ENCODE measurements around the gene RXRA. TPM values are rescaled to one million over a fixed set of nuclear protein-coding genes. Genes with fewer than 3 reads are reported as not detected.

The RXRA gene
- total RNA-seq, 1 experiment from 2014 or later: 29.9 TPM

GRCh38 chr9:134361843-134362414 lies 35.7 kb downstream of the RXRA start:
- H3K27me3 Mint-ChIP-seq (ENCODE audit: low read depth): no peaks in the 10 kb centered on the region
- no peaks in the 10 kb centered on the region for H3K27me3 ChIP-seq (ENCODE audit: insufficient read depth, low read length)
- peak overlapping the region in 1 of 3 experiments; percentile 70; a peak in 2 of 7 replicates for H3K27ac Mint-ChIP-seq
- no peaks in the 10 kb centered on the region for H3K4me1 ChIP-seq (ENCODE audit: insufficient read depth, low read length)
- H4K91ac ChIP-seq (ENCODE audit: insufficient read length, low read depth, low read length): no peak overlapping the region
- no peak for DNase-seq
- H3T11ph ChIP-seq (ENCODE audit: low read length): no peak overlapping the region
- no peak overlapping the region for H3K56ac ChIP-seq (ENCODE audit: insufficient read length, low read depth, low read length)
- H2AK5ac ChIP-seq (ENCODE audit: insufficient read length, low read length): no peak overlapping the region
- no peak overlapping the region for H3K18ac ChIP-seq (ENCODE audit: insufficient read length, low read depth, low read length)
- no peak overlapping the region for H3K4ac ChIP-seq (ENCODE audit: low read depth, low read length)
- no peak overlapping the region for H3K4me3 Mint-ChIP-seq
- no peak overlapping the region for H3K4me2 ChIP-seq (ENCODE audit: insufficient read depth, insufficient read length, low read length)
- no peaks in the 10 kb centered on the region for H3K9me3 ChIP-seq (ENCODE audit: control insufficient read depth, low read depth, low read length)
- no peak overlapping the region for H2BK5ac ChIP-seq (ENCODE audit: insufficient read length, low read length)
- no peaks in the 10 kb centered on the region for H3K36me3 Mint-ChIP-seq (ENCODE audit: insufficient read depth in 1 of 3, low read depth in 3 of 3)
- H3K9me3 Mint-ChIP-seq: no peaks in the 10 kb centered on the region
- H3K23me2 ChIP-seq (ENCODE audit: insufficient read length, low read depth, low read length, poor library complexity, severe bottlenecking): no peaks in the 10 kb centered on the region
- no peak overlapping the region for H3K14ac ChIP-seq (ENCODE audit: insufficient read depth, low read length)
- H3K79me1 ChIP-seq (ENCODE audit: insufficient read depth, low read depth, low read length, poor library complexity, severe bottlenecking): no peaks in the 10 kb centered on the region
- H3K23ac ChIP-seq (ENCODE audit: insufficient read length, low read depth, low read length): no peak overlapping the region
- H4K8ac ChIP-seq (replicated peaks; ENCODE audit: insufficient read length, low read depth, low read length): no peak overlapping the region
- peaks cover 0 to 12% of the 10 kb centered on the region in 2 experiments; a peak in 2 of 4 replicates for H3K4me1 Mint-ChIP-seq
- no peak overlapping the region for H4K5ac ChIP-seq (ENCODE audit: insufficient read length, low read depth, low read length)
- H2BK12ac ChIP-seq (ENCODE audit: insufficient read length, low read depth, low read length): no peak overlapping the region
- H2BK20ac ChIP-seq (ENCODE audit: low read depth, low read length, poor library complexity, severe bottlenecking): no peak overlapping the region
- H2AFZ ChIP-seq (ENCODE audit: low read length): no peak overlapping the region
- no peak overlapping the region for H2BK120ac ChIP-seq (ENCODE audit: low read depth, low read length, poor library complexity, severe bottlenecking)
- no peak overlapping the region for H2BK15ac ChIP-seq (ENCODE audit: low read depth, low read length)
- H4K20me1 ChIP-seq (ENCODE audit: control insufficient read depth, insufficient read depth, insufficient read length): no peaks in the 10 kb centered on the region
- H3K79me2 ChIP-seq (ENCODE audit: insufficient read depth, low read length): no peaks in the 10 kb centered on the region
- no peak for TF ChIP-seq CTCF (conservative IDR thresholded peaks at IDR 0.05)
- no CpG with 5 or more reads among the region's 15 CpGs for WGBS (ENCODE audit: extremely low coverage, insufficient read length, low lambda C conversion rate)
- no peak overlapping the region for H3K9ac ChIP-seq (ENCODE audit: extremely low read depth, insufficient read length, low read length)
- no peak overlapping the region for H3K27ac ChIP-seq (ENCODE audit: insufficient read length, low read depth, low read length)
